Coronary artery (tissue), 2 donors: Measurements from ENCODE around the gene ZBTB17.

Experiments used
- DNase-seq: peaks from one replicate; pipeline ENCODE4 v3.0.0-alpha.2; 2017; ENCODE audit warnings: low spot score
- H3K27ac ChIP-seq, 2 donors: fragments of 200-600 bp; sonication (generic); one replicate each; pipeline ENCODE4 v1.5.1; 2016 to 2019
- H3K4me3 ChIP-seq: fragments of 200-600 bp; sonication (generic); 2 replicates; pipeline ENCODE4 v1.5.1; 2016; ENCODE audit warnings: mild to moderate bottlenecking, moderate library complexity
- CTCF ChIP-seq: fragments of 200-600 bp; sonication (generic); IDR thresholded peaks from one replicate; pipeline ENCODE4 v1.5.1; 2019; ENCODE audit warnings: antibody characterized with exemption

The ZBTB17 gene

DNA sequence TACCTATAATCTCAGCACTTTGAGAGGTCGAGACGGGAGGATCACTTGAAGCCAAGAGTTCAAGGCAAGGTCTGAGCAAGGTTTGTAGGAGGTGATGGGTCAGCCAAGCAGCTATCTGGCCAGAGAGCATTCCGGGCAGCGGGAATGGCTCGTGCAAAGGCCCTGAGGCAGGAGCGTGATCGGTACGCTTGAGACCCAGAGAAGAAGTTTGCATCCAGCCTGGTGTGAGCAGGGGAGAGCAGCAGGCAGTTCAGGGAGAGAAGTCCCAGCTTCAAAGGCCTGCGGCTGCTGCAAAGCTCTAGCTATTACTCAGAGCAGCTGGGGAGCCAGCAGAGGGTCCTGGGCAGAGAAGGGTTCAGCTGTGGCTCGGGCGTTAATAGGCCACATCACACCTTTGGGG lies 23.0 kb upstream of the ZBTB17 start:
- Histone ChIP-seq H3K4me3 (no peak overlapping the region), H3K27ac (no peak overlapping the region)
- peak; percentile 55 for DNase-seq
- no peak for TF ChIP-seq CTCF

DNA sequence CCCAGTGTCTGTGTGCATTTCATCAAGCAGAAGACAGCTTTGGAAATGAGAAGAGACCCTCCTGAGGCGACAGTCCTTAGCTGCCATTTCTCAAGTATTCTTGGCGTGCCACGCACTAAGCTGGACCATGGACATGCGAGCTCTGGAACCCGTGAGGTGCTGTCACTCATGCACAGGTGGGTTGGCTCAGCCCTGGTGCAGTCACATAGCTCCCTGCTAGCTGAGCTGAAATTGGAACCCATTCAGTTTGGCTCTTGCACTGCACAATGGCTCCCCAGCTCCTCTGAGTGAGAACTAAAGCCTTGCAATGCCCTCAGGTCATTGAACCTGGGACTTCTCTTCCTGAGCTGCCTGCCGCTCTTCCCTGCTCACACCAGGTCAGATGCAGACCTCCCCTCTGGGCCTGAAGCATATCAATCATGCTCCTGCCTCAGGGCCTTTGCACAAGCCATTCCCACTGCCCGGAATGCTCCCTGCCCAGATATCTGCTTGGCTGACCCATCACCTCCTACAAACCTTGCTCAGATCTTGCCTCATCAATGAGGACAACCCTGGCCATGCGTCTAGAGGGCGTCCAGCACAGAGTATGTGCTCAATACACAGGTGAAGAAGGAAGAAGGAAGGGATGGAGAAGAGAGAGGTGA lies 21.9 kb upstream of the ZBTB17 start:
- TF ChIP-seq CTCF: no peak
- no peak overlapping the region for H3K4me3 ChIP-seq
- H3K27ac ChIP-seq: no peak overlapping the region
- no peak for DNase-seq

GRCh38 chr1:15997076-15997585 lies 21.2 kb upstream of the ZBTB17 start:
- no peak for DNase-seq
- no peak for TF ChIP-seq CTCF
- H3K4me3 ChIP-seq: no peak overlapping the region
- no peak overlapping the region for H3K27ac ChIP-seq

DNA sequence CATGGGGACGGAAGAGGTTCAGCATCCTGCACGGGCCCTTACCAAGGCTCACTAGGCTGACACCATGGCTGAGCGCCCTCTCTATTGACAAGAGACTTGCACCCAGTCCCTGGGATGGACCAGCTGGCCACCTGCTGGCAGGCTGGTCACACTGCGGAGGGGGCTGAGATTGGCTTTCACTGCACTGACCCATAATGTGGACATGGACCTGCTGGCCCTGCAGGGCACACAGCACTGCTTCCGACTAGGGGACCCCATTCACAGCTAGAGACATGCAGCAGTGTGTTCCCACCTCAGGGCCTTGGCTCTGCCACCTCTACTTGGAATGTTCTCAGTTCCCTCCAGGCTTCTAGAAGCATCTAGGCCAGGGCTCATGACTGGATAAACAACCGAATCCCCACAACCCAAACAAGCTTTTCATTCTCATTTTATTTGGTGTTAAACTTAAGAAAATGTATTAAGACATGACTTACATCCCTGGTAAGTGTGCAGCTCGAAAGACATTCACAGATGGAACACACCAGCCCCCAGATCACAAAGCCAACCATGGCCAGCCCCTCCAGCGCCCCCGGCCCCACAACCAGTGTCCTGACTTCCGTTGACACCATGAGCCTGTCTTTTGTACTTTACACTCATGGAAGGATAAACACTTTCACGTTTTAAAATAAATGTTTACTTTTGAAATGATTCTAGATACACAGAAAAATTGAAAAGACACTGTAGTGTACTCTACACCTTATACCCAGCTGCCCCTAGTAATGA lies 18.9 kb upstream of the ZBTB17 start:
- DNase-seq: no peak
- no peak overlapping the region for H3K27ac ChIP-seq
- no peak overlapping the region for H3K4me3 ChIP-seq
- peak; percentile 86 for TF ChIP-seq CTCF

- H3K27ac ChIP-seq: no peak overlapping the region
- no peak for DNase-seq
- no peak for TF ChIP-seq CTCF
Measured at GRCh38 chr1:15994081-15994480, 18.2 kb upstream of the ZBTB17 start.

GRCh38 chr1:15993666-15994065 lies 17.8 kb upstream of the ZBTB17 start:
- no peak overlapping the region for H3K4me3 ChIP-seq
- H3K27ac ChIP-seq: no peak overlapping the region
- no peak for DNase-seq
- no peak for TF ChIP-seq CTCF

More at GRCh38 chr1:15994081-15994480, 18.2 kb upstream of the ZBTB17 start:
- H3K4me3 ChIP-seq: no peak overlapping the region
